Measurements from ENCODE around the gene DOCK10. TPM values are rescaled to one million over a fixed set of nuclear protein-coding genes. Genes with fewer than 3 reads are reported as not detected.

The DOCK10 gene
- total RNA-seq, 1 experiment from 2014 or later: 2.9 TPM

DNA sequence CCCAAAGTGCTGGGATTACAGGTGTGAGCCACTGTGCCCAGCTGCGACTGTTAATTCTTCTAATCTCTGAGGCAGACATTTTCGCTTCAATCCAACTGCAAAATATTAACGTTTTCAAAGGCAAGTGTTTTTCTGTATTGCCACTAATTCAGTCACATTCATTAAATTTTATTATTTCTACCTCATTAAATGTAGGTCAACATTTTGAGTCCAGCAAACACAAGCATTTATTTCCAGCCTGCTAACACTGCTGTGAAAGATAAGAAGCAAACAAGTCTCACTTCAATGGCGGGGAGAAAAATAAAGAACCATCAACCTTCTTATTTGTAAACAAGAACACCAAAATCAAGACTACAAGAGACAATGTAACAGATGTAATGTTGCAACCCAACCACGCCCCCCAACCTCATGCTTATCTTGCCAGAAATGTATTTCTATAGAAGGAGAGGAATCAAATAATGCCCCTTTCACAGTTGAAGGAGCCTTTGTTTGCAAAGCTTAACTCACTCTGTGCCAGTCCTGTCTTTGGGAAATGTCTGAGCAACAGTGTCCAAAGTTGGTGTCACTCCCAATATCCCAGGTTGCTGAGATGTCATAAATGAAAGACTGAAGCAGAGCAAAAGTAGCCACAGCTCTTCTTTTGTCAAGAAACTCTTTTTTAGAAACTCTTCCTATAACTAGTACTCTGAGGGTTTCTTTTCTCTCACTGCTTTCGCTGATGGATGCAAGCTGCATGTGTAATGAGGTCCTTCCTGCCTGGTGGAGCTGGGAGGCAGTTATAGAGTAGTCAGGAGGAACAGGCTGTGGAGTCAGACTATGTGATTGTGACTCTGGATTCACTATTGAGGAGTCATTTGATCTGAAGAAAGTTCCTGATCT lies 8.6 kb downstream of the DOCK10 start (continued):
- TF ChIP-seq AFF4 (CRISPR knock-in tag; IDR thresholded peaks at IDR 0.05; ENCODE audit: borderline replicate concordance) (no peak), FOXK1 (CRISPR knock-in tag; IDR thresholded peaks at IDR 0.05) (no peak), ZNF138 (CRISPR knock-in tag; conservative IDR thresholded peaks at IDR 0.05) (no peak), SOX15 (CRISPR knock-in tag; IDR thresholded peaks at IDR 0.05) (no peak), ETV6 (CRISPR knock-in tag; IDR thresholded peaks at IDR 0.05) (no peak), ZNF219 (CRISPR knock-in tag; IDR thresholded peaks at IDR 0.05; ENCODE audit: borderline replicate concordance) (no peak), E2F4 (CRISPR knock-in tag; IDR thresholded peaks at IDR 0.05; ENCODE audit: borderline replicate concordance, low read depth) (no peak), E2F1 (CRISPR knock-in tag; IDR thresholded peaks at IDR 0.05) (no peak)

GRCh38 chr2:225032246-225032645 lies 10.0 kb downstream of the DOCK10 start:
- POLR2A ChIA-PET: no interaction called here
- H3K27ac Mint-ChIP-seq: no peak overlapping the region
- CTCF ChIA-PET: no interaction called here
- H3K4me3 Mint-ChIP-seq: no peak overlapping the region
- no peaks in the 10 kb centered on the region; the same call in 1 of the 2 replicates for H3K27me3 Mint-ChIP-seq (ENCODE audit: low read depth)
- no peak for DNase-seq (ENCODE audit: low spot score)
- no peaks in the 10 kb centered on the region; the same call in 1 of the 2 replicates for H3K4me1 Mint-ChIP-seq
- H3K9me3 Mint-ChIP-seq: no peaks in the 10 kb centered on the region
- TF ChIP-seq ARID4B (CRISPR knock-in tag; IDR thresholded peaks at IDR 0.05; ENCODE audit: borderline replicate concordance): no peak
- TF ChIP-seq, protein P1, sequence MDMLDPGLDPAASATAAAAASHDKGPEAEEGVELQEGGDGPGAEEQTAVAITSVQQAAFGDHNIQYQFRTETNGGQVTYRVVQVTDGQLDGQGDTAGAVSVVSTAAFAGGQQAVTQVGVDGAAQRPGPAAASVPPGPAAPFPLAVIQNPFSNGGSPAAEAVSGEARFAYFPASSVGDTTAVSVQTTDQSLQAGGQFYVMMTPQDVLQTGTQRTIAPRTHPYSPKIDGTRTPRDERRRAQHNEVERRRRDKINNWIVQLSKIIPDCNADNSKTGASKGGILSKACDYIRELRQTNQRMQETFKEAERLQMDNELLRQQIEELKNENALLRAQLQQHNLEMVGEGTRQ (CRISPR knock-in tag; IDR thresholded peaks at IDR 0.05): no peak
- no peak for TF ChIP-seq CREB1 (CRISPR knock-in tag; IDR thresholded peaks at IDR 0.05)
- no peak for TF ChIP-seq ZNF423 (CRISPR knock-in tag; IDR thresholded peaks at IDR 0.05)
- TF ChIP-seq, protein P2, sequence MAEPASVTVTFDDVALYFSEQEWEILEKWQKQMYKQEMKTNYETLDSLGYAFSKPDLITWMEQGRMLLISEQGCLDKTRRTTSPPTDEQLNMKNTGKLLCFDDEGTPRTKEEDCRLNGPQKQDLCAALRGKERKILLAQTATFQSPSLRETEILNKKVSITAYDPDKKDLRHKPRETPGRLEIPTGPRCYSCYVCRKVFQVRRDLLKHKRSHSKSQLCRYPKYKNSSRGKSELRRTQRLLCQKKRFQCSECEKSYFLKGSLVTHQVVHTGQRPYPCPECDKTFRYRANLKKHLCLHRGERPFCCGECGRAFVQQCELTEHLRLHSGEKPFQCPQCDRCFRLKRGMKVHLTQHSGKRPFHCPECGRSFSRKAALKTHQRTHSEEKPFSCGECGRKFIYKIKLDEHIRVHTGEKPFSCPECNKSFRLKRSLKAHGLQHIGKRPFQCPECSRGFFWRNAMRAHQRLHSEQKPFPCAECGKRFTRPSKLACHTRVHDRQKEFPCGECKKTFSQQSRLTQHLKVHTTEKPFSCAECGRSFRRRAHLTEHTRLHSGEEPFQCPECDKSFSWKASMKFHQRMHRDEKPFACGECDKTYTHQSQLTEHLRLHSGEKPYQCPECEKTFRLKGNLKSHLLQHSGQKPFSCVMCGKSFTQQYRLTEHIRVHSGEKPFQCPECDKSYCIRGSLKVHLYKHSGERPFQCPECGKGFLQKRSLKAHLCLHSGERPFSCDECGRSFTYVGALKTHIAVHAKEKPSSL (CRISPR knock-in tag; conservative IDR thresholded peaks at IDR 0.05): no peak
- TF ChIP-seq ESRRA (CRISPR knock-in tag; IDR thresholded peaks at IDR 0.05; ENCODE audit: borderline replicate concordance): no peak
- TF ChIP-seq SOX15 (CRISPR knock-in tag; IDR thresholded peaks at IDR 0.05): no peak
- no peak for TF ChIP-seq E2F5 (CRISPR knock-in tag; IDR thresholded peaks at IDR 0.05)
- TF ChIP-seq ZBTB43 (CRISPR knock-in tag; IDR thresholded peaks at IDR 0.05): no peak
- no peaks in the 10 kb centered on the region for H3K36me3 Mint-ChIP-seq
- no peak for ATAC-seq
